Measurements from ENCODE around the gene KRT83. TPM values are rescaled to one million over a fixed set of nuclear protein-coding genes. Genes with fewer than 3 reads are reported as not detected.

KRT83 gene
- total RNA-seq, 2 donors from 2014 or later, result not detected

DNA sequence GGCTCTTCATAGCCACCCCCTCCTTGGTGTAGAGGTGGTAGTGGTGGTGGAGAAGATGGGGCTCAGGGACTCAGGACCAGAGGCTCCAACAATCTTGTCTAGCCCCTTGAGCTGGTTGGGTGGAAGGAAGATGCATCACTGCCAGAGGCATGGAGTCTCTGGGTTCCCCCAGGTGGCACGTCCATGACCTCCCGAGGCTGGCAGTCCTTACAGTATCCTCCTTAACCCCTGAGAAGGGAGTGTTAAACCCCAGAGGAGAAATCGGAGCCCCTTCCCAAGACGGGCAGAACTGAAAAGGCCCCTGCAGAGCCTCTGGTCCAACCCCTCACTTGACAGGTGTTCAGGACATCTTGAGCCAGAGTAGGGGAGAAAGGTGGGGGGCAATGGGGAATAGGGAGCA, 9.1 kb downstream of the KRT83 start:
- TF ChIP-seq, protein P1, sequence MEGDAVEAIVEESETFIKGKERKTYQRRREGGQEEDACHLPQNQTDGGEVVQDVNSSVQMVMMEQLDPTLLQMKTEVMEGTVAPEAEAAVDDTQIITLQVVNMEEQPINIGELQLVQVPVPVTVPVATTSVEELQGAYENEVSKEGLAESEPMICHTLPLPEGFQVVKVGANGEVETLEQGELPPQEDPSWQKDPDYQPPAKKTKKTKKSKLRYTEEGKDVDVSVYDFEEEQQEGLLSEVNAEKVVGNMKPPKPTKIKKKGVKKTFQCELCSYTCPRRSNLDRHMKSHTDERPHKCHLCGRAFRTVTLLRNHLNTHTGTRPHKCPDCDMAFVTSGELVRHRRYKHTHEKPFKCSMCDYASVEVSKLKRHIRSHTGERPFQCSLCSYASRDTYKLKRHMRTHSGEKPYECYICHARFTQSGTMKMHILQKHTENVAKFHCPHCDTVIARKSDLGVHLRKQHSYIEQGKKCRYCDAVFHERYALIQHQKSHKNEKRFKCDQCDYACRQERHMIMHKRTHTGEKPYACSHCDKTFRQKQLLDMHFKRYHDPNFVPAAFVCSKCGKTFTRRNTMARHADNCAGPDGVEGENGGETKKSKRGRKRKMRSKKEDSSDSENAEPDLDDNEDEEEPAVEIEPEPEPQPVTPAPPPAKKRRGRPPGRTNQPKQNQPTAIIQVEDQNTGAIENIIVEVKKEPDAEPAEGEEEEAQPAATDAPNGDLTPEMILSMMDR (IDR thresholded peaks at IDR 0.05), result no peak
- H3K4me1 ChIP-seq, result peaks cover 0 to 24% of the 10 kb centered on the region in 2 donors
- no peaks in the 10 kb centered on the region for H3K27me3 ChIP-seq
- no peaks in the 10 kb centered on the region for H3K36me3 ChIP-seq
- no peak overlapping the region for H3K4me3 ChIP-seq
- H3K27ac ChIP-seq, result no peak overlapping the region
- H3K9me3 ChIP-seq, result no peaks in the 10 kb centered on the region
- DNase-seq (ENCODE audit: low spot score), result no peak

DNA sequence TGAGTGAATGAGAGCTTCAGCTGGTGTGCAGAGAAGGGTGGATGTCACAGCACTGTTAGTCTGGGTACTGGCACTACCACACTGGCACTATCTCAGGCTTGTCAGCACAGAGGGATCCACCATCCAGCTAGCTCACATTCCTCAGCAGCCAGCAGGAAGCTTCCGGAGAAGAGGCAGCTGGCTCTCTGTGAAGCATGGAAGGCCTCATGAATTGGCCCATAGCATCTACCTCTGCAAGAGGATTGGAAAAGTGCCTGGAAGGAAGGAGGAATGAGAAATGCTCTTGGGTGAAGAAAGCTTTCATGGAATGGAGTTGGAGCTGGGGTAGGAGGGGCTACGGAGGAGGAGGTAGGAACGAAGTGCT, 9.9 kb downstream of the KRT83 start:
- no peaks in the 10 kb centered on the region for H3K27me3 ChIP-seq
- TF ChIP-seq, protein P1 (IDR thresholded peaks at IDR 0.05), result no peak

GRCh38 chr12:52310622-52311284, 10.4 kb downstream of the KRT83 start:
- DNase-seq (ENCODE audit: low spot score), result no peak
- H3K4me1 ChIP-seq, result peaks cover 0 to 24% of the 10 kb centered on the region in 2 donors
- H3K4me3 ChIP-seq, result no peak overlapping the region
- H3K27me3 ChIP-seq, result no peaks in the 10 kb centered on the region
- TF ChIP-seq, protein P1 (IDR thresholded peaks at IDR 0.05), result no peak
- H3K36me3 ChIP-seq, result no peaks in the 10 kb centered on the region
- H3K9me3 ChIP-seq, result no peaks in the 10 kb centered on the region
- H3K27ac ChIP-seq, result no peak overlapping the region

More for the DNA sequence above, 9.9 kb downstream of the KRT83 start:
- Histone ChIP-seq H3K27ac (no peak overlapping the region), H3K4me3 (no peak overlapping the region), H3K4me1 (peaks cover 0 to 24% of the 10 kb centered on the region in 2 donors), H3K9me3 (no peaks in the 10 kb centered on the region), H3K36me3 (no peaks in the 10 kb centered on the region)
- DNase-seq (ENCODE audit: low spot score), result no peak

- Histone ChIP-seq H3K27ac (no peak overlapping the region), H3K36me3 (no peaks in the 10 kb centered on the region), H3K9me3 (no peaks in the 10 kb centered on the region), H3K27me3 (no peaks in the 10 kb centered on the region), H3K4me1 (peaks cover 0 to 24% of the 10 kb centered on the region in 2 donors), H3K4me3 (peak overlapping the region in 1 of 2 donors; percentile 47)
- no peak for DNase-seq (ENCODE audit: low spot score)
- TF ChIP-seq, protein P1 (IDR thresholded peaks at IDR 0.05), result no peak
These were observed 12.3 kb downstream of the KRT83 start for GRCh38 chr12:52308806-52309425.

DNA sequence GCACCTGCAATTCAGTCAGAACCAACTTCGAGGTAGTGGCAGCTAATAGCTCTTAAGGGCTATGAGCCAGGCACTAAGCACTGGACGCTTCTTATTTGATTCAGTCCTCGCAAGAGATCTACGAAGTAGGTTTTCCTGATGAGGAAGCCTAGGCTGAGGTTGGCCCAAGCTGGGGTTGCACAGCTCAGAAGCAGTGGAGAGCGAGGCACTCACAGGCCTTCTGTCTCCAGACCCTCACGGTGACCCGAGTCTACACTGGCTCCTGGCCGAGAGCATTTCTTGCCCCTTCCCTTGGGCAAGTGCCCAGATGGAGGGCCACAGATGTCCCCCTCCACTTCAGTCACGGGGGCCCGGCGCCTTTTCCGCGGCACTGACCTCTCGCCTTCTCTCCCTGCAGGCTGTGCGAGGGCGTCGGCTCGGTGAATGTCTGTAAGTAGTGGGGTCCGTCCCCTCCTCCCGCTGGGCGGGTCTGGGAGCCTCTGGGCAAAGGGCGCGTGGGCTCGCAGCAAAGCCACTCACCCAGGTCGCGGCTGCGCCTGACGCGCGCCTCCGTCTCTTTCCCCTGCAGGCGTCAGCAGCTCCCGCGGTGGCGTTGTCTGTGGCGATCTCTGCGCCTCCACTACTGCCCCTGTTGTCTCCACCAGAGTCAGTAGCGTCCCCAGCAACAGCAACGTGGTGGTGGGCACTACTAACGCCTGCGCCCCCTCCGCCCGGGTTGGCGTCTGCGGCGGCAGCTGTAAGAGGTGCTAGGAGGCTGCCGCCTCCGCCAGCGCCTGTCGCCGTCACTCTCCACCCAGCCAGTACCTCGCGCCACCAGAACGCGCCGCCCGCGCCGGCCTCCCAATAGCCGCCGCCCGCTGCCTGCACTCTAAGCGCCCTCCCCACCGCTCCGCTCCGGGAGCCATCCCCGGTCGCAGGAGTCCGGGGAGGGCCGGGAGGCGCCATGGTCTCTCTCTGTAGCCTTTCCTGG, 13.1 kb downstream of the KRT83 start:
- Histone ChIP-seq H3K27me3 (no peaks in the 10 kb centered on the region), H3K27ac (no peak overlapping the region)

More for the DNA sequence above, 13.1 kb downstream of the KRT83 start:
- Histone ChIP-seq H3K36me3 (no peaks in the 10 kb centered on the region), H3K9me3 (no peaks in the 10 kb centered on the region), H3K4me3 (peak overlapping the region; percentile 26 to 47), H3K4me1 (peaks cover 0 to 24% of the 10 kb centered on the region in 2 donors)
- TF ChIP-seq, protein P1 (IDR thresholded peaks at IDR 0.05), result peak in 1 of 2 donors; percentile 31
- no peak for DNase-seq (ENCODE audit: low spot score)
